ENCODE results near the gene PNKP.

PNKP gene

DNA sequence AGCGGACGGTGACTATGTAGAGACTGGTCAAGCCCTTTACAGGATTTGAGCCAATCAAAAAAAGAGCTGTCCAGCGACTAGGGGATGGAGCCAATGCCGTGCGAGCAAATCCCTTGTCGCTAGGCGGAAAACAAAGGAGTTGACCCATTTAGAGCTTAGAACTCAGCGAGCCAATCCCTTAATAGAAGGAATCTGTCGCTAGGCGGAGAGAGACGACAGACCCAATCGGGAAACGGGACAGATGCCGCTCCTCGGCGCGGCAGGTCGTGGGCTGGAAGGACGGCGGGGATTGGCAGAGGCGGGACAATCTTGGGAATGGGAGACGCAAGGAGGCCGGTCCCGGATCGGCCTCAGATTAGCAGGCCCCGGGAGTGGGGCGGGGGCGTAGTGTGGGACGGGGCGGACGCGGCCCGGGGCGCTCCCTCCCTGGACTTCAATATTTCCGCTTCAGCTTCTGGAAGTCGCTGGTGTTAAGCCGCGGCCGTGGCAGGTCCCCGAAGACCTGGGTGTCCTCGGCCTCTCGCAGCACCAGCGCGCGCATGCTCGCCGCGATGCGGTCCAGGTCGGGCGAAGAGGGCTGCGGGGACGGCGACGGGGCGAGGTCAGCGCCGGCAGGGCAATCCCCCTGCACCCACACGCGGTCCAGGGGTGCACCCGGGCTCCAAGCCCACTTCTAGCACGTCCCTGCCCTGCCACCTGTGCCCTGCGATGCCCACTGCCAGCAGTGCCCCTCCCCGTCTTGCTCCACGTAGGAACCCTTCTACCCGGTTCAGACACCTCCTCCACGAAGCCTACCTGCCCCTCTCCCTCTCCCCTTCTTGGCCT lies 2.3 kb upstream of the PNKP start (continued):
- TF ChIP-seq ZNF560 (tag by site-specific recombination; IDR thresholded peaks at IDR 0.05; ENCODE audit: borderline replicate concordance), result no peak
- TF ChIP-seq GLI4 (tag by site-specific recombination; IDR thresholded peaks at IDR 0.05), result peak; percentile 69; the same call in 1 of the 2 replicates
- TF ChIP-seq SCRT2 (tag by site-specific recombination; IDR thresholded peaks at IDR 0.05), result no peak
- TF ChIP-seq ZNF404 (tag by site-specific recombination; IDR thresholded peaks at IDR 0.05), result no peak
- no peak for TF ChIP-seq WT1 (tag by site-specific recombination; IDR thresholded peaks at IDR 0.05)
- TF ChIP-seq, protein P1, sequence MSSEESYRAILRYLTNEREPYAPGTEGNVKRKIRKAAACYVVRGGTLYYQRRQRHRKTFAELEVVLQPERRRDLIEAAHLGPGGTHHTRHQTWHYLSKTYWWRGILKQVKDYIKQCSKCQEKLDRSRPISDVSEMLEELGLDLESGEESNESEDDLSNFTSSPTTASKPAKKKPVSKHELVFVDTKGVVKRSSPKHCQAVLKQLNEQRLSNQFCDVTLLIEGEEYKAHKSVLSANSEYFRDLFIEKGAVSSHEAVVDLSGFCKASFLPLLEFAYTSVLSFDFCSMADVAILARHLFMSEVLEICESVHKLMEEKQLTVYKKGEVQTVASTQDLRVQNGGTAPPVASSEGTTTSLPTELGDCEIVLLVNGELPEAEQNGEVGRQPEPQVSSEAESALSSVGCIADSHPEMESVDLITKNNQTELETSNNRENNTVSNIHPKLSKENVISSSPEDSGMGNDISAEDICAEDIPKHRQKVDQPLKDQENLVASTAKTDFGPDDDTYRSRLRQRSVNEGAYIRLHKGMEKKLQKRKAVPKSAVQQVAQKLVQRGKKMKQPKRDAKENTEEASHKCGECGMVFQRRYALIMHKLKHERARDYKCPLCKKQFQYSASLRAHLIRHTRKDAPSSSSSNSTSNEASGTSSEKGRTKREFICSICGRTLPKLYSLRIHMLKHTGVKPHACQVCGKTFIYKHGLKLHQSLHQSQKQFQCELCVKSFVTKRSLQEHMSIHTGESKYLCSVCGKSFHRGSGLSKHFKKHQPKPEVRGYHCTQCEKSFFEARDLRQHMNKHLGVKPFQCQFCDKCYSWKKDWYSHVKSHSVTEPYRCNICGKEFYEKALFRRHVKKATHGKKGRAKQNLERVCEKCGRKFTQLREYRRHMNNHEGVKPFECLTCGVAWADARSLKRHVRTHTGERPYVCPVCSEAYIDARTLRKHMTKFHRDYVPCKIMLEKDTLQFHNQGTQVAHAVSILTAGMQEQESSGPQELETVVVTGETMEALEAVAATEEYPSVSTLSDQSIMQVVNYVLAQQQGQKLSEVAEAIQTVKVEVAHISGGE (tag by site-specific recombination; conservative IDR thresholded peaks at IDR 0.05; ENCODE audit: low read depth), result peak; percentile 56; the same call in 1 of the 2 replicates
- TF ChIP-seq, protein P2, sequence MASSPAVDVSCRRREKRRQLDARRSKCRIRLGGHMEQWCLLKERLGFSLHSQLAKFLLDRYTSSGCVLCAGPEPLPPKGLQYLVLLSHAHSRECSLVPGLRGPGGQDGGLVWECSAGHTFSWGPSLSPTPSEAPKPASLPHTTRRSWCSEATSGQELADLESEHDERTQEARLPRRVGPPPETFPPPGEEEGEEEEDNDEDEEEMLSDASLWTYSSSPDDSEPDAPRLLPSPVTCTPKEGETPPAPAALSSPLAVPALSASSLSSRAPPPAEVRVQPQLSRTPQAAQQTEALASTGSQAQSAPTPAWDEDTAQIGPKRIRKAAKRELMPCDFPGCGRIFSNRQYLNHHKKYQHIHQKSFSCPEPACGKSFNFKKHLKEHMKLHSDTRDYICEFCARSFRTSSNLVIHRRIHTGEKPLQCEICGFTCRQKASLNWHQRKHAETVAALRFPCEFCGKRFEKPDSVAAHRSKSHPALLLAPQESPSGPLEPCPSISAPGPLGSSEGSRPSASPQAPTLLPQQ (tag by site-specific recombination; IDR thresholded peaks at IDR 0.05), result peak; percentile 66
- TF ChIP-seq, protein P3, sequence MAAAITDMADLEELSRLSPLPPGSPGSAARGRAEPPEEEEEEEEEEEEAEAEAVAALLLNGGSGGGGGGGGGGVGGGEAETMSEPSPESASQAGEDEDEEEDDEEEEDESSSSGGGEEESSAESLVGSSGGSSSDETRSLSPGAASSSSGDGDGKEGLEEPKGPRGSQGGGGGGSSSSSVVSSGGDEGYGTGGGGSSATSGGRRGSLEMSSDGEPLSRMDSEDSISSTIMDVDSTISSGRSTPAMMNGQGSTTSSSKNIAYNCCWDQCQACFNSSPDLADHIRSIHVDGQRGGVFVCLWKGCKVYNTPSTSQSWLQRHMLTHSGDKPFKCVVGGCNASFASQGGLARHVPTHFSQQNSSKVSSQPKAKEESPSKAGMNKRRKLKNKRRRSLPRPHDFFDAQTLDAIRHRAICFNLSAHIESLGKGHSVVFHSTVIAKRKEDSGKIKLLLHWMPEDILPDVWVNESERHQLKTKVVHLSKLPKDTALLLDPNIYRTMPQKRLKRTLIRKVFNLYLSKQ (tag by site-specific recombination; IDR thresholded peaks at IDR 0.05; ENCODE audit: borderline replicate concordance), result no peak
- TF ChIP-seq, protein P4, sequence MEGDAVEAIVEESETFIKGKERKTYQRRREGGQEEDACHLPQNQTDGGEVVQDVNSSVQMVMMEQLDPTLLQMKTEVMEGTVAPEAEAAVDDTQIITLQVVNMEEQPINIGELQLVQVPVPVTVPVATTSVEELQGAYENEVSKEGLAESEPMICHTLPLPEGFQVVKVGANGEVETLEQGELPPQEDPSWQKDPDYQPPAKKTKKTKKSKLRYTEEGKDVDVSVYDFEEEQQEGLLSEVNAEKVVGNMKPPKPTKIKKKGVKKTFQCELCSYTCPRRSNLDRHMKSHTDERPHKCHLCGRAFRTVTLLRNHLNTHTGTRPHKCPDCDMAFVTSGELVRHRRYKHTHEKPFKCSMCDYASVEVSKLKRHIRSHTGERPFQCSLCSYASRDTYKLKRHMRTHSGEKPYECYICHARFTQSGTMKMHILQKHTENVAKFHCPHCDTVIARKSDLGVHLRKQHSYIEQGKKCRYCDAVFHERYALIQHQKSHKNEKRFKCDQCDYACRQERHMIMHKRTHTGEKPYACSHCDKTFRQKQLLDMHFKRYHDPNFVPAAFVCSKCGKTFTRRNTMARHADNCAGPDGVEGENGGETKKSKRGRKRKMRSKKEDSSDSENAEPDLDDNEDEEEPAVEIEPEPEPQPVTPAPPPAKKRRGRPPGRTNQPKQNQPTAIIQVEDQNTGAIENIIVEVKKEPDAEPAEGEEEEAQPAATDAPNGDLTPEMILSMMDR (tag by site-specific recombination; IDR thresholded peaks at IDR 0.05), result peak; percentile 27; the same call in 1 of the 2 replicates
- TF ChIP-seq ZSCAN30 (tag by site-specific recombination; IDR thresholded peaks at IDR 0.05), result 0 out of 2 replicates have a peak, but pooled peaks have one; percentile 36
- TF ChIP-seq, protein P5, sequence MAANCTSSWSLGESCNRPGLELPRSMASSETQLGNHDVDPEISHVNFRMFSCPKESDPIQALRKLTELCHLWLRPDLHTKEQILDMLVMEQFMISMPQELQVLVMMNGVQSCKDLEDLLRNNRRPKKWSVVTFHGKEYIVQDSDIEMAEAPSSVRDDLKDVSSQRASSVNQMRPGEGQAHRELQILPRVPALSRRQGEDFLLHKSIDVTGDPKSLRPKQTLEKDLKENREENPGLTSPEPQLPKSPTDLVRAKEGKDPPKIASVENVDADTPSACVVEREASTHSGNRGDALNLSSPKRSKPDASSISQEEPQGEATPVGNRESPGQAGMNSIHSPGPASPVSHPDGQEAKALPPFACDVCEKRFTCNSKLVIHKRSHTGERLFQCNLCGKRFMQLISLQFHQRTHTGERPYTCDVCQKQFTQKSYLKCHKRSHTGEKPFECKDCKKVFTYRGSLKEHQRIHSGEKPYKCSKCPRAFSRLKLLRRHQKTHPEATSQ (tag by site-specific recombination; IDR thresholded peaks at IDR 0.05), result 0 out of 2 replicates have a peak, but pooled peaks have one; percentile 38
- TF ChIP-seq, protein P6, sequence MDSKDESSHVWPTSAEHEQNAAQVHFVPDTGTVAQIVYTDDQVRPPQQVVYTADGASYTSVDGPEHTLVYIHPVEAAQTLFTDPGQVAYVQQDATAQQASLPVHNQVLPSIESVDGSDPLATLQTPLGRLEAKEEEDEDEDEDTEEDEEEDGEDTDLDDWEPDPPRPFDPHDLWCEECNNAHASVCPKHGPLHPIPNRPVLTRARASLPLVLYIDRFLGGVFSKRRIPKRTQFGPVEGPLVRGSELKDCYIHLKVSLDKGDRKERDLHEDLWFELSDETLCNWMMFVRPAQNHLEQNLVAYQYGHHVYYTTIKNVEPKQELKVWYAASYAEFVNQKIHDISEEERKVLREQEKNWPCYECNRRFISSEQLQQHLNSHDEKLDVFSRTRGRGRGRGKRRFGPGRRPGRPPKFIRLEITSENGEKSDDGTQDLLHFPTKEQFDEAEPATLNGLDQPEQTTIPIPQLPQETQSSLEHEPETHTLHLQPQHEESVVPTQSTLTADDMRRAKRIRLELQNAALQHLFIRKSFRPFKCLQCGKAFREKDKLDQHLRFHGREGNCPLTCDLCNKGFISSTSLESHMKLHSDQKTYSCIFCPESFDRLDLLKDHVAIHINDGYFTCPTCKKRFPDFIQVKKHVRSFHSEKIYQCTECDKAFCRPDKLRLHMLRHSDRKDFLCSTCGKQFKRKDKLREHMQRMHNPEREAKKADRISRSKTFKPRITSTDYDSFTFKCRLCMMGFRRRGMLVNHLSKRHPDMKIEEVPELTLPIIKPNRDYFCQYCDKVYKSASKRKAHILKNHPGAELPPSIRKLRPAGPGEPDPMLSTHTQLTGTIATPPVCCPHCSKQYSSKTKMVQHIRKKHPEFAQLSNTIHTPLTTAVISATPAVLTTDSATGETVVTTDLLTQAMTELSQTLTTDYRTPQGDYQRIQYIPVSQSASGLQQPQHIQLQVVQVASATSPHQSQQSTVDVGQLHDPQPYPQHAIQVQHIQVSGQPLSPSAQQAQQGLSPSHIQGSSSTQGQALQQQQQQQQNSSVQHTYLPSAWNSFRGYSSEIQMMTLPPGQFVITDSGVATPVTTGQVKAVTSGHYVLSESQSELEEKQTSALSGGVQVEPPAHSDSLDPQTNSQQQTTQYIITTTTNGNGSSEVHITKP (tag by site-specific recombination; IDR thresholded peaks at IDR 0.05), result 0 out of 2 replicates have a peak, but pooled peaks have one; percentile 35
- TF ChIP-seq ZBTB20 (tag by site-specific recombination; IDR thresholded peaks at IDR 0.05), result peak; percentile 78
- TF ChIP-seq KLF7 (tag by site-specific recombination; IDR thresholded peaks at IDR 0.05; ENCODE audit: borderline replicate concordance), result peak; percentile 62; the same call in 1 of the 2 replicates
- TF ChIP-seq, protein P7, sequence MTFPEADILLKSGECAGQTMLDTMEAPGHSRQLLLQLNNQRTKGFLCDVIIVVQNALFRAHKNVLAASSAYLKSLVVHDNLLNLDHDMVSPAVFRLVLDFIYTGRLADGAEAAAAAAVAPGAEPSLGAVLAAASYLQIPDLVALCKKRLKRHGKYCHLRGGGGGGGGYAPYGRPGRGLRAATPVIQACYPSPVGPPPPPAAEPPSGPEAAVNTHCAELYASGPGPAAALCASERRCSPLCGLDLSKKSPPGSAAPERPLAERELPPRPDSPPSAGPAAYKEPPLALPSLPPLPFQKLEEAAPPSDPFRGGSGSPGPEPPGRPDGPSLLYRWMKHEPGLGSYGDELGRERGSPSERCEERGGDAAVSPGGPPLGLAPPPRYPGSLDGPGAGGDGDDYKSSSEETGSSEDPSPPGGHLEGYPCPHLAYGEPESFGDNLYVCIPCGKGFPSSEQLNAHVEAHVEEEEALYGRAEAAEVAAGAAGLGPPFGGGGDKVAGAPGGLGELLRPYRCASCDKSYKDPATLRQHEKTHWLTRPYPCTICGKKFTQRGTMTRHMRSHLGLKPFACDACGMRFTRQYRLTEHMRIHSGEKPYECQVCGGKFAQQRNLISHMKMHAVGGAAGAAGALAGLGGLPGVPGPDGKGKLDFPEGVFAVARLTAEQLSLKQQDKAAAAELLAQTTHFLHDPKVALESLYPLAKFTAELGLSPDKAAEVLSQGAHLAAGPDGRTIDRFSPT (tag by site-specific recombination; IDR thresholded peaks at IDR 0.05), result peak; percentile 87
- TF ChIP-seq ZNF792 (tag by site-specific recombination; IDR thresholded peaks at IDR 0.05), result 0 out of 2 replicates have a peak, but pooled peaks have one; percentile 72
- no peak for TF ChIP-seq ZNF514 (tag by site-specific recombination; IDR thresholded peaks at IDR 0.05)
- TF ChIP-seq ZBTB8A (tag by site-specific recombination; IDR thresholded peaks at IDR 0.05), result peak; percentile 51; the same call in 1 of the 2 replicates
- peak; percentile 48; the same call in 1 of the 2 replicates for TF ChIP-seq ZNF660 (tag by site-specific recombination; IDR thresholded peaks at IDR 0.05)
- TF ChIP-seq SP3 (tag by site-specific recombination; IDR thresholded peaks at IDR 0.05), result peak; percentile 85

Measured in HEK293 (cell line).